ENCODE measurements around the gene BMP6.

- no peak for TF ChIP-seq CTCF (conservative IDR thresholded peaks at IDR 0.05; ENCODE audit: low read depth, low read length)
- TF ChIP-seq POLR2A (IDR thresholded peaks at IDR 0.05; ENCODE audit: low read depth, low read length), result peak; percentile 22; the same call in 1 of the 2 replicates
- TF ChIP-seq CHD1 (IDR thresholded peaks at IDR 0.05; ENCODE audit: low read depth, low read length), result no peak
- no peak for TF ChIP-seq FOS (IDR thresholded peaks at IDR 0.05; ENCODE audit: low read depth, low read length)
- TF ChIP-seq MAZ (IDR thresholded peaks at IDR 0.05; ENCODE audit: borderline replicate concordance, low read depth, low read length), result peak; percentile 23; the same call in 1 of the 2 replicates
- TF ChIP-seq, protein P1, sequence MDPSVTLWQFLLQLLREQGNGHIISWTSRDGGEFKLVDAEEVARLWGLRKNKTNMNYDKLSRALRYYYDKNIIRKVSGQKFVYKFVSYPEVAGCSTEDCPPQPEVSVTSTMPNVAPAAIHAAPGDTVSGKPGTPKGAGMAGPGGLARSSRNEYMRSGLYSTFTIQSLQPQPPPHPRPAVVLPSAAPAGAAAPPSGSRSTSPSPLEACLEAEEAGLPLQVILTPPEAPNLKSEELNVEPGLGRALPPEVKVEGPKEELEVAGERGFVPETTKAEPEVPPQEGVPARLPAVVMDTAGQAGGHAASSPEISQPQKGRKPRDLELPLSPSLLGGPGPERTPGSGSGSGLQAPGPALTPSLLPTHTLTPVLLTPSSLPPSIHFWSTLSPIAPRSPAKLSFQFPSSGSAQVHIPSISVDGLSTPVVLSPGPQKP (IDR thresholded peaks at IDR 0.05; ENCODE audit: borderline replicate concordance, low read depth, low read length), result no peak
Observed at GRCh38 chr6:7909323-7910276, 183.7 kb downstream of the BMP6 start.
